ENCODE results near the gene THSD8.

THSD8 gene

DNA sequence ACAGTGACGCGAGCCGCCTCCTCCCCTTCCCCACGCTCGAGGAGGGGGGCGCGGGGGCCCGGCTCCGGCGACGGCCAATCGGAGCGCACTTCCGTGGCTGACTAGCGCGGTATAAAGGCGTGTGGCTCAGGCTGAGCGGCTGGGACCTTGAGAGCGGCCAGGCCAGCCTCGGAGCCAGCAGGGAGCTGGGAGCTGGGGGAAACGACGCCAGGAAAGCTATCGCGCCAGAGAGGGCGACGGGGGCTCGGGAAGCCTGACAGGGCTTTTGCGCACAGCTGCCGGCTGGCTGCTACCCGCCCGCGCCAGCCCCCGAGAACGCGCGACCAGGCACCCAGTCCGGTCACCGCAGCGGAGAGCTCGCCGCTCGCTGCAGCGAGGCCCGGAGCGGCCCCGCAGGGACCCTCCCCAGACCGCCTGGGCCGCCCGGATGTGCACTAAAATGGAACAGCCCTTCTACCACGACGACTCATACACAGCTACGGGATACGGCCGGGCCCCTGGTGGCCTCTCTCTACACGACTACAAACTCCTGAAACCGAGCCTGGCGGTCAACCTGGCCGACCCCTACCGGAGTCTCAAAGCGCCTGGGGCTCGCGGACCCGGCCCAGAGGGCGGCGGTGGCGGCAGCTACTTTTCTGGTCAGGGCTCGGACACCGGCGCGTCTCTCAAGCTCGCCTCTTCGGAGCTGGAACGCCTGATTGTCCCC, 10.4 kb upstream of the THSD8 start, which contains the start of gene JUNB (continued):
- no peak for TF ChIP-seq ZNF132 (tag by site-specific recombination; IDR thresholded peaks at IDR 0.05; ENCODE audit: borderline replicate concordance)
- peak; percentile 61; the same call in 1 of the 2 replicates for TF ChIP-seq ZNF184 (tag by site-specific recombination; IDR thresholded peaks at IDR 0.05)
- TF ChIP-seq BCL11A (tag by site-specific recombination; IDR thresholded peaks at IDR 0.05; ENCODE audit: low read depth) = no peak; the same call in 1 of the 2 replicates
- TF ChIP-seq, protein P1, sequence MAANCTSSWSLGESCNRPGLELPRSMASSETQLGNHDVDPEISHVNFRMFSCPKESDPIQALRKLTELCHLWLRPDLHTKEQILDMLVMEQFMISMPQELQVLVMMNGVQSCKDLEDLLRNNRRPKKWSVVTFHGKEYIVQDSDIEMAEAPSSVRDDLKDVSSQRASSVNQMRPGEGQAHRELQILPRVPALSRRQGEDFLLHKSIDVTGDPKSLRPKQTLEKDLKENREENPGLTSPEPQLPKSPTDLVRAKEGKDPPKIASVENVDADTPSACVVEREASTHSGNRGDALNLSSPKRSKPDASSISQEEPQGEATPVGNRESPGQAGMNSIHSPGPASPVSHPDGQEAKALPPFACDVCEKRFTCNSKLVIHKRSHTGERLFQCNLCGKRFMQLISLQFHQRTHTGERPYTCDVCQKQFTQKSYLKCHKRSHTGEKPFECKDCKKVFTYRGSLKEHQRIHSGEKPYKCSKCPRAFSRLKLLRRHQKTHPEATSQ (tag by site-specific recombination; IDR thresholded peaks at IDR 0.05) = peak; percentile 26; the same call in 1 of the 2 replicates
- TF ChIP-seq GLI2 (tag by site-specific recombination; IDR thresholded peaks at IDR 0.05; ENCODE audit: borderline replicate concordance, low read depth) = no peak
- peak; percentile 75; the same call in 1 of the 2 replicates for TF ChIP-seq KLF8 (tag by site-specific recombination; IDR thresholded peaks at IDR 0.05)
- TF ChIP-seq KLF1 (tag by site-specific recombination; IDR thresholded peaks at IDR 0.05) = peak; percentile 52; the same call in 1 of the 2 replicates
- peak; percentile 97 for TF ChIP-seq ZNF610 (tag by site-specific recombination; IDR thresholded peaks at IDR 0.05; ENCODE audit: borderline replicate concordance)
- TF ChIP-seq ZNF354C (tag by site-specific recombination; IDR thresholded peaks at IDR 0.05; ENCODE audit: borderline replicate concordance, low read depth) = no peak
- TF ChIP-seq ZNF747 (tag by site-specific recombination; IDR thresholded peaks at IDR 0.05) = peak; percentile 51; the same call in 1 of the 2 replicates
- no peak for TF ChIP-seq ZNF37A (tag by site-specific recombination; IDR thresholded peaks at IDR 0.05)
- no peak for TF ChIP-seq ZNF571 (tag by site-specific recombination; IDR thresholded peaks at IDR 0.05)
- TF ChIP-seq, protein P2, sequence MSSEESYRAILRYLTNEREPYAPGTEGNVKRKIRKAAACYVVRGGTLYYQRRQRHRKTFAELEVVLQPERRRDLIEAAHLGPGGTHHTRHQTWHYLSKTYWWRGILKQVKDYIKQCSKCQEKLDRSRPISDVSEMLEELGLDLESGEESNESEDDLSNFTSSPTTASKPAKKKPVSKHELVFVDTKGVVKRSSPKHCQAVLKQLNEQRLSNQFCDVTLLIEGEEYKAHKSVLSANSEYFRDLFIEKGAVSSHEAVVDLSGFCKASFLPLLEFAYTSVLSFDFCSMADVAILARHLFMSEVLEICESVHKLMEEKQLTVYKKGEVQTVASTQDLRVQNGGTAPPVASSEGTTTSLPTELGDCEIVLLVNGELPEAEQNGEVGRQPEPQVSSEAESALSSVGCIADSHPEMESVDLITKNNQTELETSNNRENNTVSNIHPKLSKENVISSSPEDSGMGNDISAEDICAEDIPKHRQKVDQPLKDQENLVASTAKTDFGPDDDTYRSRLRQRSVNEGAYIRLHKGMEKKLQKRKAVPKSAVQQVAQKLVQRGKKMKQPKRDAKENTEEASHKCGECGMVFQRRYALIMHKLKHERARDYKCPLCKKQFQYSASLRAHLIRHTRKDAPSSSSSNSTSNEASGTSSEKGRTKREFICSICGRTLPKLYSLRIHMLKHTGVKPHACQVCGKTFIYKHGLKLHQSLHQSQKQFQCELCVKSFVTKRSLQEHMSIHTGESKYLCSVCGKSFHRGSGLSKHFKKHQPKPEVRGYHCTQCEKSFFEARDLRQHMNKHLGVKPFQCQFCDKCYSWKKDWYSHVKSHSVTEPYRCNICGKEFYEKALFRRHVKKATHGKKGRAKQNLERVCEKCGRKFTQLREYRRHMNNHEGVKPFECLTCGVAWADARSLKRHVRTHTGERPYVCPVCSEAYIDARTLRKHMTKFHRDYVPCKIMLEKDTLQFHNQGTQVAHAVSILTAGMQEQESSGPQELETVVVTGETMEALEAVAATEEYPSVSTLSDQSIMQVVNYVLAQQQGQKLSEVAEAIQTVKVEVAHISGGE (tag by site-specific recombination; conservative IDR thresholded peaks at IDR 0.05; ENCODE audit: low read depth) = peak; percentile 45; the same call in 1 of the 2 replicates
- TF ChIP-seq, protein P3, sequence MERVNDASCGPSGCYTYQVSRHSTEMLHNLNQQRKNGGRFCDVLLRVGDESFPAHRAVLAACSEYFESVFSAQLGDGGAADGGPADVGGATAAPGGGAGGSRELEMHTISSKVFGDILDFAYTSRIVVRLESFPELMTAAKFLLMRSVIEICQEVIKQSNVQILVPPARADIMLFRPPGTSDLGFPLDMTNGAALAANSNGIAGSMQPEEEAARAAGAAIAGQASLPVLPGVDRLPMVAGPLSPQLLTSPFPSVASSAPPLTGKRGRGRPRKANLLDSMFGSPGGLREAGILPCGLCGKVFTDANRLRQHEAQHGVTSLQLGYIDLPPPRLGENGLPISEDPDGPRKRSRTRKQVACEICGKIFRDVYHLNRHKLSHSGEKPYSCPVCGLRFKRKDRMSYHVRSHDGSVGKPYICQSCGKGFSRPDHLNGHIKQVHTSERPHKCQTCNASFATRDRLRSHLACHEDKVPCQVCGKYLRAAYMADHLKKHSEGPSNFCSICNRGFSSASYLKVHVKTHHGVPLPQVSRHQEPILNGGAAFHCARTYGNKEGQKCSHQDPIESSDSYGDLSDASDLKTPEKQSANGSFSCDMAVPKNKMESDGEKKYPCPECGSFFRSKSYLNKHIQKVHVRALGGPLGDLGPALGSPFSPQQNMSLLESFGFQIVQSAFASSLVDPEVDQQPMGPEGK (tag by site-specific recombination; IDR thresholded peaks at IDR 0.05) = peak; percentile 100
- TF ChIP-seq ZNF16 (tag by site-specific recombination; IDR thresholded peaks at IDR 0.05; ENCODE audit: low read depth) = no peak
- TF ChIP-seq YY2 (tag by site-specific recombination; IDR thresholded peaks at IDR 0.05) = peak; percentile 31; the same call in 1 of the 2 replicates
- TF ChIP-seq, protein P4, sequence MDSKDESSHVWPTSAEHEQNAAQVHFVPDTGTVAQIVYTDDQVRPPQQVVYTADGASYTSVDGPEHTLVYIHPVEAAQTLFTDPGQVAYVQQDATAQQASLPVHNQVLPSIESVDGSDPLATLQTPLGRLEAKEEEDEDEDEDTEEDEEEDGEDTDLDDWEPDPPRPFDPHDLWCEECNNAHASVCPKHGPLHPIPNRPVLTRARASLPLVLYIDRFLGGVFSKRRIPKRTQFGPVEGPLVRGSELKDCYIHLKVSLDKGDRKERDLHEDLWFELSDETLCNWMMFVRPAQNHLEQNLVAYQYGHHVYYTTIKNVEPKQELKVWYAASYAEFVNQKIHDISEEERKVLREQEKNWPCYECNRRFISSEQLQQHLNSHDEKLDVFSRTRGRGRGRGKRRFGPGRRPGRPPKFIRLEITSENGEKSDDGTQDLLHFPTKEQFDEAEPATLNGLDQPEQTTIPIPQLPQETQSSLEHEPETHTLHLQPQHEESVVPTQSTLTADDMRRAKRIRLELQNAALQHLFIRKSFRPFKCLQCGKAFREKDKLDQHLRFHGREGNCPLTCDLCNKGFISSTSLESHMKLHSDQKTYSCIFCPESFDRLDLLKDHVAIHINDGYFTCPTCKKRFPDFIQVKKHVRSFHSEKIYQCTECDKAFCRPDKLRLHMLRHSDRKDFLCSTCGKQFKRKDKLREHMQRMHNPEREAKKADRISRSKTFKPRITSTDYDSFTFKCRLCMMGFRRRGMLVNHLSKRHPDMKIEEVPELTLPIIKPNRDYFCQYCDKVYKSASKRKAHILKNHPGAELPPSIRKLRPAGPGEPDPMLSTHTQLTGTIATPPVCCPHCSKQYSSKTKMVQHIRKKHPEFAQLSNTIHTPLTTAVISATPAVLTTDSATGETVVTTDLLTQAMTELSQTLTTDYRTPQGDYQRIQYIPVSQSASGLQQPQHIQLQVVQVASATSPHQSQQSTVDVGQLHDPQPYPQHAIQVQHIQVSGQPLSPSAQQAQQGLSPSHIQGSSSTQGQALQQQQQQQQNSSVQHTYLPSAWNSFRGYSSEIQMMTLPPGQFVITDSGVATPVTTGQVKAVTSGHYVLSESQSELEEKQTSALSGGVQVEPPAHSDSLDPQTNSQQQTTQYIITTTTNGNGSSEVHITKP (tag by site-specific recombination; IDR thresholded peaks at IDR 0.05) = peak; percentile 84
- TF ChIP-seq ZFP69B (tag by site-specific recombination; IDR thresholded peaks at IDR 0.05) = peak; percentile 30; the same call in 1 of the 2 replicates
- no peak for TF ChIP-seq SCRT1 (tag by site-specific recombination; IDR thresholded peaks at IDR 0.05; ENCODE audit: borderline replicate concordance)
- TF ChIP-seq, protein P5, sequence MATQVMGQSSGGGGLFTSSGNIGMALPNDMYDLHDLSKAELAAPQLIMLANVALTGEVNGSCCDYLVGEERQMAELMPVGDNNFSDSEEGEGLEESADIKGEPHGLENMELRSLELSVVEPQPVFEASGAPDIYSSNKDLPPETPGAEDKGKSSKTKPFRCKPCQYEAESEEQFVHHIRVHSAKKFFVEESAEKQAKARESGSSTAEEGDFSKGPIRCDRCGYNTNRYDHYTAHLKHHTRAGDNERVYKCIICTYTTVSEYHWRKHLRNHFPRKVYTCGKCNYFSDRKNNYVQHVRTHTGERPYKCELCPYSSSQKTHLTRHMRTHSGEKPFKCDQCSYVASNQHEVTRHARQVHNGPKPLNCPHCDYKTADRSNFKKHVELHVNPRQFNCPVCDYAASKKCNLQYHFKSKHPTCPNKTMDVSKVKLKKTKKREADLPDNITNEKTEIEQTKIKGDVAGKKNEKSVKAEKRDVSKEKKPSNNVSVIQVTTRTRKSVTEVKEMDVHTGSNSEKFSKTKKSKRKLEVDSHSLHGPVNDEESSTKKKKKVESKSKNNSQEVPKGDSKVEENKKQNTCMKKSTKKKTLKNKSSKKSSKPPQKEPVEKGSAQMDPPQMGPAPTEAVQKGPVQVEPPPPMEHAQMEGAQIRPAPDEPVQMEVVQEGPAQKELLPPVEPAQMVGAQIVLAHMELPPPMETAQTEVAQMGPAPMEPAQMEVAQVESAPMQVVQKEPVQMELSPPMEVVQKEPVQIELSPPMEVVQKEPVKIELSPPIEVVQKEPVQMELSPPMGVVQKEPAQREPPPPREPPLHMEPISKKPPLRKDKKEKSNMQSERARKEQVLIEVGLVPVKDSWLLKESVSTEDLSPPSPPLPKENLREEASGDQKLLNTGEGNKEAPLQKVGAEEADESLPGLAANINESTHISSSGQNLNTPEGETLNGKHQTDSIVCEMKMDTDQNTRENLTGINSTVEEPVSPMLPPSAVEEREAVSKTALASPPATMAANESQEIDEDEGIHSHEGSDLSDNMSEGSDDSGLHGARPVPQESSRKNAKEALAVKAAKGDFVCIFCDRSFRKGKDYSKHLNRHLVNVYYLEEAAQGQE (tag by site-specific recombination; IDR thresholded peaks at IDR 0.05) = peak; percentile 31; the same call in 1 of the 2 replicates
- TF ChIP-seq ZNF2 (tag by site-specific recombination; IDR thresholded peaks at IDR 0.05) = peak; percentile 74; the same call in 1 of the 2 replicates
- TF ChIP-seq, protein P6, sequence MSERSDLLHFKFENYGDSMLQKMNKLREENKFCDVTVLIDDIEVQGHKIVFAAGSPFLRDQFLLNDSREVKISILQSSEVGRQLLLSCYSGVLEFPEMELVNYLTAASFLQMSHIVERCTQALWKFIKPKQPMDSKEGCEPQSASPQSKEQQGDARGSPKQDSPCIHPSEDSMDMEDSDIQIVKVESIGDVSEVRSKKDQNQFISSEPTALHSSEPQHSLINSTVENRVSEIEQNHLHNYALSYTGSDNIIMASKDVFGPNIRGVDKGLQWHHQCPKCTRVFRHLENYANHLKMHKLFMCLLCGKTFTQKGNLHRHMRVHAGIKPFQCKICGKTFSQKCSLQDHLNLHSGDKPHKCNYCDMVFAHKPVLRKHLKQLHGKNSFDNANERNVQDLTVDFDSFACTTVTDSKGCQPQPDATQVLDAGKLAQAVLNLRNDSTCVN (tag by site-specific recombination; optimal IDR thresholded peaks at IDR 0.05) = peak; percentile 96
- no peak for TF ChIP-seq ZNF221 (tag by site-specific recombination; IDR thresholded peaks at IDR 0.05; ENCODE audit: borderline replicate concordance)
